Gastrocnemius medialis (tissue), 4 donors: Measurements from ENCODE around the gene DNAJC21.

ENCODE experiments used
- CTCF ChIP-seq, 5 experiments: fragments of 450-650 bp in 3 of 5; fragments of 200-600 bp in 2 of 5; sonication (generic) in 2 of 5; IDR thresholded peaks in 4 of 5; conservative IDR thresholded peaks in 1 of 5; 1 replicate in 4 of 5; 2 replicates in 1 of 5; pipeline ENCODE4 v1.5.1; 2016 to 2019; ENCODE audit warnings: antibody characterized with exemption in 5 of 5, mild to moderate bottlenecking in 3 of 5, moderate library complexity in 3 of 5
- POLR2A ChIP-seq, 2 donors: fragments of 450-650 bp; IDR thresholded peaks; one replicate each; pipeline ENCODE4 v1.6.1; 2017; ENCODE audit warnings: antibody characterized with exemption in 2 of 2, mild to moderate bottlenecking in 2 of 2, moderate library complexity in 2 of 2

- TF ChIP-seq CTCF (IDR thresholded peaks at IDR 0.05 in 4 of 5, conservative IDR thresholded peaks at IDR 0.05 in 1 of 5) (no peak), POLR2A (IDR thresholded peaks at IDR 0.05) (no peak)
Measured at GRCh38 chr5:34993951-34994350, 64.6 kb downstream of the DNAJC21 start.
